Thyroid gland (tissue), 4 donors: ENCODE data around the gene NUDT4. TPM values are rescaled to one million over a fixed set of nuclear protein-coding genes. Genes with fewer than 3 reads are reported as not detected.

ENCODE experiments used
- DNase-seq, 2 donors: peaks; one replicate each; pipeline ENCODE4 v3.0.0-alpha.2; 2019
- H3K27ac ChIP-seq, 3 donors: fragments of 200-600 bp; sonication (generic); 1 replicate in 2 of 3; 2 replicates in 1 of 3; pipeline ENCODE4 v1.5.1; 2016 to 2019; ENCODE audit warnings: mild to moderate bottlenecking in 1 of 3, moderate library complexity in 1 of 3
- H3K27me3 ChIP-seq: fragments of 200-600 bp; sonication (generic); one replicate; pipeline ENCODE4 v1.5.1; 2019
- H3K36me3 ChIP-seq, 2 donors: fragments of 200-600 bp; sonication (generic); one replicate each; pipeline ENCODE4 v1.5.1; 2016 to 2019
- H3K4me1 ChIP-seq, 2 donors: fragments of 200-600 bp; sonication (generic); one replicate each; pipeline ENCODE4 v1.5.1; 2017 to 2019
- H3K4me3 ChIP-seq, 3 donors: fragments of 200-600 bp; sonication (generic); replicated peaks in 1 of 3; 1 replicate in 2 of 3; 2 replicates in 1 of 3; pipeline ENCODE4 v1.5.1; 2016; ENCODE audit warnings: mild to moderate bottlenecking in 1 of 3
- H3K9me3 ChIP-seq: fragments of 200-600 bp; sonication (generic); one replicate; pipeline ENCODE4 v1.5.1; 2017
- POLR2A ChIP-seq, 2 donors: fragments of 450-650 bp; IDR thresholded peaks; one replicate each; pipeline ENCODE4 v1.6.1; 2017; ENCODE audit warnings: antibody characterized with exemption in 2 of 2, mild to moderate bottlenecking in 2 of 2, moderate library complexity in 1 of 2
- WGBS, 2 donors: methylation state at CpG; one replicate each; pipeline ENCODE4 v1.1.5; 2017; 5-methylcytosine and 5-hydroxymethylcytosine counted together
- intact Hi-C: fragments of 100-400 bp; cut with DNase I; formaldehyde crosslinking; loops from one replicate; pipeline ENCODE4 v1.15.1; 2023
- total RNA-seq, 4 donors: library from RNA; depleted of rRNA; stranded (reverse); fragments of >200 nt; gene quantifications; one replicate each; pipeline ENCODE4 v1.2.3, GENCODE V29; 2016
- TF ChIP-seq, protein P1 (sequence below), 6 experiments: fragments of 200-600 bp in 3 of 6; fragments of 450-650 bp in 3 of 6; sonication (generic) in 3 of 6; IDR thresholded peaks; one replicate each; pipeline ENCODE4 v1.5.1; 2016 to 2019; ENCODE audit warnings: antibody characterized with exemption in 6 of 6, mild to moderate bottlenecking in 2 of 6, inconsistent platforms in 1 of 6, moderate library complexity in 1 of 6

NUDT4 gene
- total RNA-seq, 4 donors from 2014 or later, result 102 to 125 (median 110) TPM

DNA sequence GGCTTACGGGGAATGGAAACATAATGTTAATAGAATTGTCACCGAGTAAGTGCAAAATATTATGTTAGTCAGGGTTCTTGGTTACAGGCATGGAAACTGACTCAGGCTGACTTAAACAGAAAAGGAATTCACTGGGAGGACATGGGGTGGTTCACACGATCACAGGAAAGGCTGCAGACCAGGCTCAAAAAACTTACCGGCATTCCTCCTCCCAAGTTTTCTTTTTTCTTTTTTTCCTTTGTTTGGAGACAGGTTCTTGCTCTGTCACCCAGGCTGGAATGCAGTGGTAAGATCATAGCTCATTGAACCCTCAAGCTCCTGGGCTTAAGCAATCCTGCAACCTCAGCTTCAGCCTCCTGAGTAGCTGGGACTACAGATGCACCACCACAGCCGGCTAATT, 75.9 kb downstream of the NUDT4 start:
- Histone ChIP-seq H3K9me3 (no peaks in the 10 kb centered on the region), H3K36me3 (no peaks in the 10 kb centered on the region), H3K27ac (no peak overlapping the region), H3K4me3 (no peak overlapping the region), H3K27me3 (no peaks in the 10 kb centered on the region), H3K4me1 (no peaks in the 10 kb centered on the region)
- TF ChIP-seq, protein P1, sequence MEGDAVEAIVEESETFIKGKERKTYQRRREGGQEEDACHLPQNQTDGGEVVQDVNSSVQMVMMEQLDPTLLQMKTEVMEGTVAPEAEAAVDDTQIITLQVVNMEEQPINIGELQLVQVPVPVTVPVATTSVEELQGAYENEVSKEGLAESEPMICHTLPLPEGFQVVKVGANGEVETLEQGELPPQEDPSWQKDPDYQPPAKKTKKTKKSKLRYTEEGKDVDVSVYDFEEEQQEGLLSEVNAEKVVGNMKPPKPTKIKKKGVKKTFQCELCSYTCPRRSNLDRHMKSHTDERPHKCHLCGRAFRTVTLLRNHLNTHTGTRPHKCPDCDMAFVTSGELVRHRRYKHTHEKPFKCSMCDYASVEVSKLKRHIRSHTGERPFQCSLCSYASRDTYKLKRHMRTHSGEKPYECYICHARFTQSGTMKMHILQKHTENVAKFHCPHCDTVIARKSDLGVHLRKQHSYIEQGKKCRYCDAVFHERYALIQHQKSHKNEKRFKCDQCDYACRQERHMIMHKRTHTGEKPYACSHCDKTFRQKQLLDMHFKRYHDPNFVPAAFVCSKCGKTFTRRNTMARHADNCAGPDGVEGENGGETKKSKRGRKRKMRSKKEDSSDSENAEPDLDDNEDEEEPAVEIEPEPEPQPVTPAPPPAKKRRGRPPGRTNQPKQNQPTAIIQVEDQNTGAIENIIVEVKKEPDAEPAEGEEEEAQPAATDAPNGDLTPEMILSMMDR (IDR thresholded peaks at IDR 0.05), result no peak
- no peak for TF ChIP-seq POLR2A (IDR thresholded peaks at IDR 0.05)
- intact Hi-C loops, result no loop called here
- 72 to 74% methylated on average over 5 of the region's 5 CpGs for WGBS, 2 donors
- no peak for DNase-seq

DNA sequence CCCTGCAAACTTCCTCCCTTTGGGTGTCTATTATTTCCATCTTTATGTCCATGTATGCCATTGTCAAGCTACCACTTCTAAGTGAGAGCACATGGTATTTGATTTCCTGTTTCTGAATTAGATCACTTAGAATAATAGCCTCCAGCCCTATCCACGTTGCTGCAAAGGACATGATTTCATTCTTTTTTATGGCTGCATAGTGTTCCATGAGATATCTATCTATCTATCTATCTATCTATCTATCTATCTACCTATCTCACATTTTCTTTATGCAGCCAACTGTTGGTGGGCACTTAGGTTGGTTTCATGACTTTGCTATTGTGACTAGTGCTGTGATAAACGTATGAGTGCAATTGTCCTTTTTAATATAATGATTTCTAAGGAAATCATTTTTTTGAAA, 78.4 kb downstream of the NUDT4 start:
- no peaks in the 10 kb centered on the region for H3K4me1 ChIP-seq
- intact Hi-C loops, result no loop called here
- no peak overlapping the region for H3K27ac ChIP-seq
- WGBS, 2 donors, result 76 to 77% methylated on average over 2 of the region's 2 CpGs
- no peaks in the 10 kb centered on the region for H3K9me3 ChIP-seq
- H3K27me3 ChIP-seq, result no peaks in the 10 kb centered on the region
- no peak for TF ChIP-seq POLR2A (IDR thresholded peaks at IDR 0.05)
- TF ChIP-seq, protein P1 (IDR thresholded peaks at IDR 0.05), result no peak
- H3K36me3 ChIP-seq, result no peaks in the 10 kb centered on the region
- H3K4me3 ChIP-seq, result no peak overlapping the region
- DNase-seq, result no peak

Other genes with a start within 250 kb of the NUDT4 start
- gene UBE2N, start 64.0 kb downstream of the NUDT4 start, total RNA-seq, result 10 to 100 TPM; 22.3 to 55.9 (median 30.8) TPM
- gene MRPL42, start 89.6 kb downstream of the NUDT4 start, total RNA-seq, result 10 to 100 TPM; 42.1 to 71.8 (median 64.0) TPM
- gene SOCS2, start 194.8 kb downstream of the NUDT4 start, total RNA-seq, result 10 to 100 TPM; 28.6 to 79.8 (median 66.9) TPM